Peyer's patch (tissue), 4 donors: ENCODE results near the gene ZNRF1. TPM values are rescaled to one million over a fixed set of nuclear protein-coding genes. Genes with fewer than 3 reads are reported as not detected.
A peak's percentile ranks its signal among the peaks of the same experiment; 100 is the strongest.

Experiments
- DNase-seq, 3 donors: peaks; one replicate each; pipeline ENCODE4 v3.0.0-alpha.2; 2017 to 2019
- H3K27ac ChIP-seq, 4 donors: fragments of 200-600 bp; sonication (generic); one replicate each; pipeline ENCODE4 v1.5.1; 2016 to 2019
- H3K27me3 ChIP-seq, 2 donors: fragments of 200-600 bp; sonication (generic); one replicate each; pipeline ENCODE4 v1.5.1; 2019
- H3K36me3 ChIP-seq, 3 donors: fragments of 200-600 bp; sonication (generic); one replicate each; pipeline ENCODE4 v1.5.1; 2016 to 2019
- H3K4me1 ChIP-seq, 4 donors: fragments of 200-600 bp; sonication (generic); one replicate each; pipeline ENCODE4 v1.5.1; 2016 to 2019
- H3K4me3 ChIP-seq, 4 donors: fragments of 200-600 bp; sonication (generic); 1 replicate in 3 of 4; 2 replicates in 1 of 4; pipeline ENCODE4 v1.5.1; 2016 to 2019; ENCODE audit warnings: mild to moderate bottlenecking in 1 of 4
- H3K9me3 ChIP-seq, 4 donors: fragments of 200-600 bp; sonication (generic); one replicate each; pipeline ENCODE4 v1.5.1; 2016 to 2019; ENCODE audit warnings: mild to moderate bottlenecking in 1 of 4
- POLR2A ChIP-seq, 2 donors: fragments of 450-650 bp; IDR thresholded peaks; one replicate each; pipeline ENCODE4 v1.5.1; 2017; ENCODE audit warnings: antibody characterized with exemption in 2 of 2, mild to moderate bottlenecking in 2 of 2, moderate library complexity in 2 of 2
- total RNA-seq, 4 donors: library from RNA; depleted of rRNA; stranded (reverse); fragments of >200 nt; gene quantifications; one replicate each; pipeline ENCODE4 v1.1.0, GENCODE V29; 2016
- TF ChIP-seq, protein P1 (sequence below), 6 experiments: fragments of 450-650 bp in 4 of 6; fragments of 200-600 bp in 2 of 6; sonication (generic) in 1 of 6; IDR thresholded peaks; one replicate each; pipeline ENCODE4 v1.5.1; 2017 to 2019; ENCODE audit warnings: antibody characterized with exemption in 6 of 6, mild to moderate bottlenecking in 3 of 6, moderate library complexity in 1 of 6

ZNRF1 gene
- total RNA-seq, 4 donors from 2014 or later = 10.7 to 32.7 (median 16.4) TPM

GRCh38 chr16:75108792-75109731 lies 110.2 kb downstream of the ZNRF1 start:
- Histone ChIP-seq H3K9me3 (no peaks in the 10 kb centered on the region), H3K4me3 (no peak overlapping the region), H3K4me1 (peaks cover 9 to 57% (median 15%) of the 10 kb centered on the region in 4 donors), H3K36me3 (no peaks in the 10 kb centered on the region), H3K27ac (peak overlapping the region; percentile 43 to 80 (median 60)), H3K27me3 (no peaks in the 10 kb centered on the region)
- peak; percentile 61 to 90 (median 79) for DNase-seq
- TF ChIP-seq, protein P1, sequence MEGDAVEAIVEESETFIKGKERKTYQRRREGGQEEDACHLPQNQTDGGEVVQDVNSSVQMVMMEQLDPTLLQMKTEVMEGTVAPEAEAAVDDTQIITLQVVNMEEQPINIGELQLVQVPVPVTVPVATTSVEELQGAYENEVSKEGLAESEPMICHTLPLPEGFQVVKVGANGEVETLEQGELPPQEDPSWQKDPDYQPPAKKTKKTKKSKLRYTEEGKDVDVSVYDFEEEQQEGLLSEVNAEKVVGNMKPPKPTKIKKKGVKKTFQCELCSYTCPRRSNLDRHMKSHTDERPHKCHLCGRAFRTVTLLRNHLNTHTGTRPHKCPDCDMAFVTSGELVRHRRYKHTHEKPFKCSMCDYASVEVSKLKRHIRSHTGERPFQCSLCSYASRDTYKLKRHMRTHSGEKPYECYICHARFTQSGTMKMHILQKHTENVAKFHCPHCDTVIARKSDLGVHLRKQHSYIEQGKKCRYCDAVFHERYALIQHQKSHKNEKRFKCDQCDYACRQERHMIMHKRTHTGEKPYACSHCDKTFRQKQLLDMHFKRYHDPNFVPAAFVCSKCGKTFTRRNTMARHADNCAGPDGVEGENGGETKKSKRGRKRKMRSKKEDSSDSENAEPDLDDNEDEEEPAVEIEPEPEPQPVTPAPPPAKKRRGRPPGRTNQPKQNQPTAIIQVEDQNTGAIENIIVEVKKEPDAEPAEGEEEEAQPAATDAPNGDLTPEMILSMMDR (IDR thresholded peaks at IDR 0.05) = no peak
- TF ChIP-seq POLR2A (IDR thresholded peaks at IDR 0.05) = no peak

GRCh38 chr16:75109732-75110243 lies 111.0 kb downstream of the ZNRF1 start:
- peak in 2 of 3 donors; percentile 70 to 81 for DNase-seq
- no peak overlapping the region for H3K4me3 ChIP-seq
- H3K4me1 ChIP-seq = peaks cover 9 to 53% (median 15%) of the 10 kb centered on the region in 4 donors
- H3K36me3 ChIP-seq = no peaks in the 10 kb centered on the region
- TF ChIP-seq, protein P1 (IDR thresholded peaks at IDR 0.05) = peak in 3 of 6 experiments; percentile 31 to 43 (median 41)
- TF ChIP-seq POLR2A (IDR thresholded peaks at IDR 0.05) = no peak
- peak overlapping the region; percentile 43 to 80 (median 60) for H3K27ac ChIP-seq
- no peaks in the 10 kb centered on the region for H3K9me3 ChIP-seq
- H3K27me3 ChIP-seq = no peaks in the 10 kb centered on the region

- peak; percentile 84 to 95 (median 91) for DNase-seq
Measured at GRCh38 chr16:75110637-75111513, 112.1 kb downstream of the ZNRF1 start.

DNA sequence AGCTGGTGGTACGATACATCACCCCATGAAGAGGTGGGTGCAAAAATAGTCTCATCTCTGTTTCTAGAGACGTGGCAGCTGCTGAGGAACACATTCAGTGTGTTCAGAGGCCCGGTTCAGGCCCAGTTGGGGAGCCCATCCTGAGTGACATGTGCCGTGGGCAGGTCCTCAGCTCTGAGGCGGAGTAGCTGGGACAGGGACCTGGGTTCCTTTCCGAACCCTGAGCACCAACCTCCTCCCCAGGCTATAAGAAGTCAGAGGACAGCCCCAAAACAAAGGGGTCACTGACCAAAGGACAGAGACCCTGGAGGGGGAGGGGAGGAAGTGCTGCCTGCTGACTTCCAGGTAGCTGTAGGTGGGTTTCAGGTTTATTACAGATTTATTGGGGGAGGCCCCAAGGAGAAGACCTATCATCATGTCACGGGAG lies 112.7 kb downstream of the ZNRF1 start:
- DNase-seq = no peak
- TF ChIP-seq, protein P1 (IDR thresholded peaks at IDR 0.05) = no peak
- no peak for TF ChIP-seq POLR2A (IDR thresholded peaks at IDR 0.05)
- H3K27ac ChIP-seq = peak overlapping the region; percentile 8 to 80 (median 62)
- no peaks in the 10 kb centered on the region for H3K9me3 ChIP-seq
- H3K4me3 ChIP-seq = no peak overlapping the region
- no peaks in the 10 kb centered on the region for H3K36me3 ChIP-seq
- no peaks in the 10 kb centered on the region for H3K27me3 ChIP-seq
- peaks cover 9 to 51% (median 15%) of the 10 kb centered on the region in 4 donors for H3K4me1 ChIP-seq

More at GRCh38 chr16:75110637-75111513, 112.1 kb downstream of the ZNRF1 start:
- H3K27ac ChIP-seq = peak overlapping the region; percentile 8 to 80 (median 62)
- H3K4me1 ChIP-seq = peaks cover 9 to 51% (median 15%) of the 10 kb centered on the region in 4 donors
- H3K9me3 ChIP-seq = no peaks in the 10 kb centered on the region
- H3K36me3 ChIP-seq = no peaks in the 10 kb centered on the region
- H3K27me3 ChIP-seq = no peaks in the 10 kb centered on the region
- TF ChIP-seq POLR2A (IDR thresholded peaks at IDR 0.05) = no peak
- TF ChIP-seq, protein P1 (IDR thresholded peaks at IDR 0.05) = peak; percentile 72 to 96 (median 91)
- H3K4me3 ChIP-seq = no peak overlapping the region
